Fibroblast of the aortic adventitia (primary cell): ENCODE data around the gene THRB. TPM values are rescaled to one million over a fixed set of nuclear protein-coding genes. Genes with fewer than 3 reads are reported as not detected.

Experiments used
- DNase-seq: peaks from one replicate; pipeline ENCODE4 v3.0.0-alpha.2; 2010; ENCODE audit warnings: low read depth
- H3K4me3 ChIP-seq: 2 replicates; pipeline ENCODE4 v1.5.1; 2011; ENCODE audit warnings: low read depth, mild to moderate bottlenecking, control low read depth, low read length, moderate library complexity
- total RNA-seq: library from RNA; depleted of rRNA; stranded (reverse); fragments of >200 nt; gene quantifications from 2 replicates; pipeline ENCODE4 v1.2.3, GENCODE V29; 2012; ENCODE audit warnings: low replicate concordance
- TF ChIP-seq, protein P1 (sequence below): IDR thresholded peaks from 2 replicates; pipeline ENCODE4 v1.5.1; 2011; ENCODE audit warnings: mild to moderate bottlenecking, low read length, control low read depth, inconsistent platforms; ENCODE audit not compliant: insufficient read depth

The THRB gene
- total RNA-seq, 1 donor: 4.7 TPM

- TF ChIP-seq, protein P1, sequence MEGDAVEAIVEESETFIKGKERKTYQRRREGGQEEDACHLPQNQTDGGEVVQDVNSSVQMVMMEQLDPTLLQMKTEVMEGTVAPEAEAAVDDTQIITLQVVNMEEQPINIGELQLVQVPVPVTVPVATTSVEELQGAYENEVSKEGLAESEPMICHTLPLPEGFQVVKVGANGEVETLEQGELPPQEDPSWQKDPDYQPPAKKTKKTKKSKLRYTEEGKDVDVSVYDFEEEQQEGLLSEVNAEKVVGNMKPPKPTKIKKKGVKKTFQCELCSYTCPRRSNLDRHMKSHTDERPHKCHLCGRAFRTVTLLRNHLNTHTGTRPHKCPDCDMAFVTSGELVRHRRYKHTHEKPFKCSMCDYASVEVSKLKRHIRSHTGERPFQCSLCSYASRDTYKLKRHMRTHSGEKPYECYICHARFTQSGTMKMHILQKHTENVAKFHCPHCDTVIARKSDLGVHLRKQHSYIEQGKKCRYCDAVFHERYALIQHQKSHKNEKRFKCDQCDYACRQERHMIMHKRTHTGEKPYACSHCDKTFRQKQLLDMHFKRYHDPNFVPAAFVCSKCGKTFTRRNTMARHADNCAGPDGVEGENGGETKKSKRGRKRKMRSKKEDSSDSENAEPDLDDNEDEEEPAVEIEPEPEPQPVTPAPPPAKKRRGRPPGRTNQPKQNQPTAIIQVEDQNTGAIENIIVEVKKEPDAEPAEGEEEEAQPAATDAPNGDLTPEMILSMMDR: no peak
- no peak overlapping the region for H3K4me3 ChIP-seq
- no peak for DNase-seq
Measured at GRCh38 chr3:24499991-24500390, 5.3 kb upstream of the THRB start.

DNA sequence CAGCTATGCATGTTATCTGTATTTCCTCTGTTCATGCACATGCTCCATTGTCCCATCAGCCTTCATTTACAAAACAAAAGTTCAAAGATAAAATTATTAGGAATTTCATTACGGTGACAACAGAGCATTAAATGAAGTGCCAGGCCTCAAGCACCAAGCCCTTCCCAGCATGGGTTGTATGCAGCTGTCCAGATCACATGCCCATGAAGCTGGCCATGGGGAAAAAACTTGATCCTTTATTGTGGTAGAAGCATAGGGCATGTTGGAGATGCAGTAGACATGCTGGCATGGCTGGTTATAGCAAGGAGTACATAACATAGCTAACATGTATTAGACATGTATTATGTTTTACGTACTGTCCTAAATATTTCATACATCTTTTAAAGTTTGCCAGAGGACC, 4.1 kb upstream of the THRB start:
- TF ChIP-seq, protein P1: no peak
- no peak for DNase-seq
- H3K4me3 ChIP-seq: no peak overlapping the region

DNA sequence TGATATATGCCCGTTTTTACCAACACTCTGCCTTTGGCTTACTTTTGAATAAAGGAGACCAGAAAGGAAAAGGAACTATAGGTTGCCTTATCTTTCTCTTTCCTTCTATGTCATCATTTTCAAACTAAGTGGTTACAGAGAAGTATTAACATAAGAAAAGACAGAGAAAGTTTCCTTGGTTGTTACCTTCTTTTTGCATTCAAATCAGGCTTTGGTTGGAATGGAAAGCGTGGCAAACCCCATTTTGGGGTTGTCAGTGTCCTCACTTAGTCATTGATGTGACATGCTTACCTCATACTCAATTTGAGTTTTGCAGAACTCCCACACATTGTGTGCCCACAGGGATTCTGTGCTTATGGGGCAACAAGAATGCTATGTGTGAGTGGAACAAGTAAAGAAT, 3.7 kb upstream of the THRB start:
- TF ChIP-seq, protein P1: no peak
- DNase-seq: no peak
- no peak overlapping the region for H3K4me3 ChIP-seq

- H3K4me3 ChIP-seq: no peak overlapping the region
- TF ChIP-seq, protein P1: no peak
Measured at GRCh38 chr3:24497942-24498341, 3.3 kb upstream of the THRB start.

DNA sequence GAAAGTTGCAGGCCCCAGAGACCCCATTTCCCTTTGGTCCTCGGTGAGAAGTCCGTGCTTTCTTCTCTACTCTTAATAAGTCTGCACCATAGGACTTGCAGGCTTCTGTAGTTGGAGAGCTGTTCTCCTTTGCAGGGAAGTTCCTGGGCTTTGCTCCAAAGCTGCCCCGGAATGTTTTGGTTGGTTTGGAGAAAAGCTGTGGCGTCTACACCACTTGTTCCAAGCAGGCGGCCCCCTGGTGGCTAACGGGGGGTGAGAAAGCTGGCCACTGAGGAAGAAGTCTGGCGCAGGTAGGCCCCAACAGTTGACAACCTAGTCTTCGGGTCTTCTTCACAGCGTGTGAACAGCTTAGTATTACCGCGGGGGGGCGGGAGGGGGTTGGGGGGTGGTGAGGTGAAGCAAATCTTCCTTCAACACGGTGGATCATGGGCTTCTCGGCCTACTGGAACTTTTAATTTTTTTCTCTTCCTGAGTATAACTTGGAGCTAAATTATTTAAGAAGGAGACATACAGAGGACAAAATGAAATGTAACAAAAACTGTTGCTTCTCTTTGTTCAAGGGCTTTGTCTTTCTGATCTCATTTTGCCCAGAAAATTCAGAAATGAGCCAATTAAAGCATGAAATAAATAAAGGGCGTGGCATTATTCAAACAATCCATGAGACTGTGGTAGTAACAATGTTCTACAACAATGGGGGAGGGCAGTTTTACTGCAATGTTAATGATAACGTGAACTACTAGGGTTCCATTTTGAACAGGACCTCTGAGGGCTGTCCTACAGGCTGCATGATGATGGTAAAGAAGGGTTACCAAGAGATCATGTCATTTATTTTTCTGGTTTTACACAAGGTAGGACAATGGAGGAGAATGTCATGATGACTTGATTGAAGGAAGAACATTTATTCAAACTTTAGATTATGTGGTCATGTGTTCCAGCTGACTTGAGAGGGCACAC, 2.2 kb upstream of the THRB start:
- H3K4me3 ChIP-seq: no peak overlapping the region
- TF ChIP-seq, protein P1: peak; percentile 55
- peak; percentile 78 for DNase-seq

More at GRCh38 chr3:24497942-24498341, 3.3 kb upstream of the THRB start:
- no peak for DNase-seq

- DNase-seq: no peak
- H3K4me3 ChIP-seq: peak overlapping the region; percentile 64
- TF ChIP-seq, protein P1: no peak
Measured at GRCh38 chr3:24495326-24495994, 810 bp upstream of the THRB start.
